OCI-LY1 (cell line): ENCODE data around the gene FXYD3.

Experiments
- H2AFZ ChIP-seq: fragments of 200-600 bp; sonication (generic), shearing (Covaris generic); 2 replicates; pipeline ENCODE4 v1.6.0; 2014; ENCODE audit warnings: antibody characterized with exemption, mild to moderate bottlenecking, low read length
- H3F3A ChIP-seq: fragments of 200-600 bp; sonication (generic), shearing (Covaris generic); 2 replicates; pipeline ENCODE4 v1.6.0; 2014; ENCODE audit warnings: mild to moderate bottlenecking, antibody characterized with exemption, low read length, moderate library complexity; ENCODE audit not compliant: insufficient read depth
- H3K27ac ChIP-seq: fragments of 200-600 bp; sonication (generic); 2 replicates; pipeline ENCODE4 v1.5.1; 2014; ENCODE audit warnings: low read length, mixed run types, mild to moderate bottlenecking, low read depth; ENCODE audit not compliant: poor library complexity, severe bottlenecking
- H3K27me3 ChIP-seq: fragments of 200-600 bp; sonication (generic); 2 replicates; pipeline ENCODE4 v1.6.0; 2014; ENCODE audit warnings: antibody characterized with exemption, mild to moderate bottlenecking, low read length, moderate library complexity; ENCODE audit not compliant: insufficient read depth
- H3K36me3 ChIP-seq: fragments of 200-600 bp; sonication (generic); 2 replicates; pipeline ENCODE4 v1.6.1; 2014; ENCODE audit warnings: mild to moderate bottlenecking, antibody characterized with exemption, low read length, moderate library complexity, mixed read lengths; ENCODE audit not compliant: insufficient read depth
- H3K4me1 ChIP-seq: fragments of 200-600 bp; sonication (generic); 2 replicates; pipeline ENCODE4 v1.5.1; 2014; ENCODE audit warnings: mild to moderate bottlenecking, low read length, moderate library complexity; ENCODE audit not compliant: insufficient read depth, severe bottlenecking
- H3K4me2 ChIP-seq: fragments of 200-600 bp; sonication (generic), shearing (Covaris generic); 2 replicates; pipeline ENCODE4 v1.6.1; 2014; ENCODE audit warnings: low read length
- H3K4me3 ChIP-seq: fragments of 200-600 bp; sonication (generic); 2 replicates; pipeline ENCODE4 v1.5.1; 2014; ENCODE audit warnings: low read length, low read depth, mild to moderate bottlenecking, mixed read lengths; ENCODE audit not compliant: poor library complexity, severe bottlenecking
- H3K79me2 ChIP-seq: fragments of 200-600 bp; shearing (Covaris generic); 2 replicates; pipeline ENCODE4 v1.6.1; 2016; ENCODE audit warnings: mixed run types, low read length, mixed read lengths; ENCODE audit not compliant: insufficient read depth
- H3K9ac ChIP-seq: fragments of 200-600 bp; sonication (generic), shearing (Covaris generic); 2 replicates; pipeline ENCODE4 v1.6.1; 2014; ENCODE audit warnings: mild to moderate bottlenecking, low read length, mixed read lengths
- H3K9me2 ChIP-seq: fragments of 200-600 bp; sonication (generic), shearing (Covaris generic); 2 replicates; pipeline ENCODE4 v1.6.1; 2014; ENCODE audit warnings: low read depth, mild to moderate bottlenecking, low read length, mixed read lengths
- H3K9me3 ChIP-seq: fragments of 200-600 bp; shearing (Covaris generic); 2 replicates; pipeline ENCODE4 v1.6.1; 2014; ENCODE audit warnings: low read length, mixed read lengths
- H4K20me1 ChIP-seq: fragments of 200-600 bp; sonication (generic), shearing (Covaris generic); 2 replicates; pipeline ENCODE4 v1.6.0; 2016; ENCODE audit warnings: mild to moderate bottlenecking, low read length; ENCODE audit not compliant: insufficient read depth
- EZH2 ChIP-seq: fragments of 200-600 bp; sonication (generic), shearing (Covaris generic); IDR thresholded peaks from 2 replicates; pipeline ENCODE4 v1.8.0; 2017; ENCODE audit warnings: borderline replicate concordance, mixed run types, mild to moderate bottlenecking, antibody characterized with exemption, low read length, moderate library complexity, mixed read lengths
- TF ChIP-seq, protein P1 (sequence below): fragments of 200-600 bp; sonication (generic), shearing (Covaris generic); IDR thresholded peaks from 2 replicates; pipeline ENCODE4 v1.5.1; 2017; ENCODE audit warnings: mild to moderate bottlenecking, antibody characterized with exemption, low read length, moderate library complexity, mixed read lengths

Gene FXYD3

GRCh38 chr19:35162471-35163326 lies 47.1 kb downstream of the FXYD3 start:
- H3K9me3 ChIP-seq: peaks cover 32% of the 10 kb centered on the region
- no peak overlapping the region for H3K4me3 ChIP-seq
- H3K9me2 ChIP-seq: no peaks in the 10 kb centered on the region
- no peak overlapping the region for H2AFZ ChIP-seq
- no peaks in the 10 kb centered on the region for H3F3A ChIP-seq
- H4K20me1 ChIP-seq: no peaks in the 10 kb centered on the region
- peaks cover 100% of the 10 kb centered on the region for H3K36me3 ChIP-seq
- H3K79me2 ChIP-seq: no peaks in the 10 kb centered on the region
- no peak overlapping the region for H3K27ac ChIP-seq
- no peak overlapping the region for H3K4me2 ChIP-seq
- H3K4me1 ChIP-seq: no peaks in the 10 kb centered on the region
- no peak overlapping the region for H3K9ac ChIP-seq
- H3K27me3 ChIP-seq: no peaks in the 10 kb centered on the region
- no peak for TF ChIP-seq EZH2
- TF ChIP-seq, protein P1, sequence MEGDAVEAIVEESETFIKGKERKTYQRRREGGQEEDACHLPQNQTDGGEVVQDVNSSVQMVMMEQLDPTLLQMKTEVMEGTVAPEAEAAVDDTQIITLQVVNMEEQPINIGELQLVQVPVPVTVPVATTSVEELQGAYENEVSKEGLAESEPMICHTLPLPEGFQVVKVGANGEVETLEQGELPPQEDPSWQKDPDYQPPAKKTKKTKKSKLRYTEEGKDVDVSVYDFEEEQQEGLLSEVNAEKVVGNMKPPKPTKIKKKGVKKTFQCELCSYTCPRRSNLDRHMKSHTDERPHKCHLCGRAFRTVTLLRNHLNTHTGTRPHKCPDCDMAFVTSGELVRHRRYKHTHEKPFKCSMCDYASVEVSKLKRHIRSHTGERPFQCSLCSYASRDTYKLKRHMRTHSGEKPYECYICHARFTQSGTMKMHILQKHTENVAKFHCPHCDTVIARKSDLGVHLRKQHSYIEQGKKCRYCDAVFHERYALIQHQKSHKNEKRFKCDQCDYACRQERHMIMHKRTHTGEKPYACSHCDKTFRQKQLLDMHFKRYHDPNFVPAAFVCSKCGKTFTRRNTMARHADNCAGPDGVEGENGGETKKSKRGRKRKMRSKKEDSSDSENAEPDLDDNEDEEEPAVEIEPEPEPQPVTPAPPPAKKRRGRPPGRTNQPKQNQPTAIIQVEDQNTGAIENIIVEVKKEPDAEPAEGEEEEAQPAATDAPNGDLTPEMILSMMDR: no peak

GRCh38 chr19:35164418-35164817 lies 48.8 kb downstream of the FXYD3 start:
- Histone ChIP-seq H3K9ac (no peak overlapping the region), H3F3A (no peaks in the 10 kb centered on the region), H3K27me3 (no peaks in the 10 kb centered on the region), H3K9me2 (no peaks in the 10 kb centered on the region), H3K9me3 (peaks cover 32% of the 10 kb centered on the region), H3K4me3 (no peak overlapping the region), H2AFZ (no peak overlapping the region), H3K4me2 (no peak overlapping the region), H3K36me3 (peaks cover 94% of the 10 kb centered on the region), H3K79me2 (no peaks in the 10 kb centered on the region), H3K27ac (no peak overlapping the region), H3K4me1 (no peaks in the 10 kb centered on the region), H4K20me1 (no peaks in the 10 kb centered on the region)
- no peak for TF ChIP-seq EZH2
- TF ChIP-seq, protein P1: no peak

- H3K27ac ChIP-seq: no peak overlapping the region
- H3K79me2 ChIP-seq: no peaks in the 10 kb centered on the region
- no peaks in the 10 kb centered on the region for H4K20me1 ChIP-seq
- H3K9me3 ChIP-seq: peaks cover 32% of the 10 kb centered on the region
- H2AFZ ChIP-seq: no peak overlapping the region
- no peaks in the 10 kb centered on the region for H3K27me3 ChIP-seq
- no peaks in the 10 kb centered on the region for H3K4me1 ChIP-seq
- no peak overlapping the region for H3K4me2 ChIP-seq
- TF ChIP-seq, protein P1: no peak
- TF ChIP-seq EZH2: no peak
- no peak overlapping the region for H3K4me3 ChIP-seq
- no peaks in the 10 kb centered on the region for H3F3A ChIP-seq
- H3K9ac ChIP-seq: no peak overlapping the region
- no peaks in the 10 kb centered on the region for H3K9me2 ChIP-seq
- H3K36me3 ChIP-seq: peaks cover 94% of the 10 kb centered on the region
Measured at GRCh38 chr19:35165200-35166058, 49.8 kb downstream of the FXYD3 start.
